Activated naive CD8-positive, alpha-beta T cell (primary cell): ENCODE measurements around the gene WDR4.
"Not testable (repeated sequence)": the region's sequence is repeated elsewhere in the genome, so short reads cannot be mapped to it uniquely, and the experiment has no call there.

ENCODE experiments used
- H3K27ac Mint-ChIP-seq: one replicate; pipeline ENCODE4 v1.8.0; 2021; ENCODE audit warnings: mixed read lengths
- H3K27me3 Mint-ChIP-seq: one replicate; pipeline ENCODE4 v1.8.0; 2021; ENCODE audit warnings: mixed read lengths
- H3K36me3 Mint-ChIP-seq: one replicate; pipeline ENCODE4 v1.8.0; 2021; ENCODE audit warnings: mixed read lengths
- H3K4me1 Mint-ChIP-seq: one replicate; pipeline ENCODE4 v1.8.0; 2021; ENCODE audit warnings: low read depth, mixed read lengths
- H3K4me3 Mint-ChIP-seq: one replicate; pipeline ENCODE4 v1.8.0; 2021; ENCODE audit warnings: mild to moderate bottlenecking, mixed read lengths
- H3K9me3 Mint-ChIP-seq: one replicate; pipeline ENCODE4 v1.8.0; 2021; ENCODE audit warnings: low read depth, mixed read lengths

The WDR4 gene

DNA sequence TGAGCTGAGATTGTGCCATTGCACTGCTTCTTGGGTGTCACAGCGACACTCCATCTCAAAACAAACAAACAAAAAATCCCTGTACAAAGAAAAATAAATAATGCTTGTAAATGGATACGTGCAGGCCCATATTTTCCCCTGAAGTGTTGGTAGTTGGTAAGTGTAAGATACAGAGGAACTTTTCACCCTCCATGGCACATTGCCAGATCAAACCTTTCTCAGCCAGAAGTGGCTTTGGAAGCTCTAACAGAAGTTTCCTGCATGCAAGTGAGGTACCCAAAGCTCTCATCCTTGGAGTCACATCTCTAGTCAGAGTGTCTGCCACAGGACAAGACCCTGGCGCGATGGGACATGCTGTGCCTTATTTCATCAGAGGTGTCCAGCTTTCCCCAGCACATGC is 21.1 kb upstream of the WDR4 start:
- no peaks in the 10 kb centered on the region for H3K36me3 Mint-ChIP-seq
- no peaks in the 10 kb centered on the region for H3K9me3 Mint-ChIP-seq
- H3K27ac Mint-ChIP-seq: no peak overlapping the region
- no peak overlapping the region for H3K4me3 Mint-ChIP-seq
- peaks cover 30% of the 10 kb centered on the region for H3K4me1 Mint-ChIP-seq
- no peaks in the 10 kb centered on the region for H3K27me3 Mint-ChIP-seq

DNA sequence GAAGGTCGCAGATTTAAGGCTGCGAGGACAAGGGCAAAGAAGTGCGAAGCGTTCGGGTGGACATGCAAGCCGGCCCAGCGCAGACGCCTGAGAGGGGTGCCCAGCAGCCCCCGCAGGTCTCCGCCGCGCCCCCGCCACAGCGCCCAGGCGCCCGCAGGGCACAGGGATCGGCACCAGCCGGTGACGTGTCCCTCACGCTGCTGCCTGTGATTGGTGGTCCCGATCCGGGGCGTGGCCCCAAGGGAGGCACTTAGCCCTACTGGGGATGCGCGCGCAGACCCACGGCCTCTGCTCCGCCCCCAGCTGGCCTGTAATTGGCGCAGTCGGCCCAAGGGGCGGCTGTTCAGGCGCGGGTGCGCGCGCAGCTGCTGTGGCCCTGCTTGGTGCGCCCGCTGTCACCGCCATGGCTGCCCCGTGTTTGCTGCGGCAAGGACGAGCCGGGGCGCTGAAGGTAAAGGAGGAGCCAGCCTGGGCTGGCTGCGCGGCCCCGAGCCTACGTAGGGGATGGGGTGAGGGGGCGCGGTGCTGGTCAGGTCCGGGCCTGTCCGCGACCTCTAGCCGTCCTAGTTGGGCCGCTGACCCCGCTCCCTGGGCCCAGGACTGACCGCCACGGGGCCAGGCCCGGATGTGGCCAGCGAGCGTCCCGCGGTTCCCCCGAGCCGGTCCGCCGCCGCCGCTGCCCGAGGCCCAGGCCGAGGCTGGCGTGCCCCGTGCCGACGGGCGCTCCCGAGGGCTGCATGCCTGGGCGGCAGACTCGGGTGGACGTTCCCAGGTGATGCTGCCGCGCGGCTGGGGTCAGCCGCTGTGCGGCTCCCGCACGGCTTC is 13.8 kb upstream of the WDR4 start, which contains the start of gene NDUFV3:
TSS of gene NDUFV3 (plus strand) at position 379 of the 825 bp plus-strand sequence. CDS start at position 404, 25 bp downstream.
- Mint-ChIP-seq H3K9me3 (no peaks in the 10 kb centered on the region), H3K4me3 (peak within 1 kb of the TSS; percentile 90), H3K27me3 (no peaks in the 10 kb centered on the region), H3K4me1 (peaks cover 21% of the 10 kb centered on the region), H3K36me3 (no peaks in the 10 kb centered on the region), H3K27ac (peak within 1 kb of the TSS; percentile 97)

DNA sequence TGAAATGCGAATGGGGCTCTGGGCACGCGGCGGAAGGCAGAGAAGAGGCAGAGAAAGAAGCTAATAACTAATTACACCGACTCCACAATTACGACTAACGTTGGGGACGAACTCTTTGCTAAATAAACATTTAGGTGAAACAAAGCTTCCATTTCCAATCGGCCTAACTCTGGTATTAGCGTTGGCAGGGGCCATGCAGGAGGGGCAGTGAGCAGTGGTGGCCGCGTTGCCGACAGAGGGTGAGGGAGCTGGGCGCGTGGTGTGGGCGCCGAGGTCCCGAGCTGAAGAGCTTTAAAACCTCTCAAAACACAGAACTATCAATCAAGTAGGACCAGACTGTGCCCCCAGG is 13.2 kb upstream of the WDR4 start:
- Mint-ChIP-seq H3K4me3 (peak overlapping the region; percentile 90), H3K27me3 (no peaks in the 10 kb centered on the region), H3K4me1 (peaks cover 16% of the 10 kb centered on the region), H3K36me3 (no peaks in the 10 kb centered on the region), H3K27ac (peak overlapping the region; percentile 97), H3K9me3 (no peaks in the 10 kb centered on the region)

DNA sequence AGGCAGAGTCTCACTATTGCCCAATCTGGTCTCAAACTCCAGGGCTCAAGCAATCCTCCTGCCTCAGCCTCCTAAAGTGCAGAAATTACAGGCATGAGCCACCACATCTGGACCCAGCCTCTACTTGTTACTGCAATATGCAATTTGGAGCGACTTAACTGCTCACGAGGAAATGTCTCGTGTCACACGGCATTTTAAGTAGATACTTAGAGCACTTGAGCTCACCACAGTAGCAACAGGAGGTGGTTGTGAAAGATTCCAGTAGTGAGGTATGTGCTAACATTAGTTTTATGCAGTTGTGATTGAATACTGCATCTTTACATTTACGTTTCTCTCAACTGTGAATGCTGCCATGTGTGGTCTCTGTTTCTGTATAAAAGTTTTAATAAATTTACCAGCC is 8.0 kb upstream of the WDR4 start:
- no peaks in the 10 kb centered on the region for H3K36me3 Mint-ChIP-seq
- no peak overlapping the region for H3K27ac Mint-ChIP-seq
- no peaks in the 10 kb centered on the region for H3K9me3 Mint-ChIP-seq
- peaks cover 2% of the 10 kb centered on the region for H3K4me1 Mint-ChIP-seq
- H3K4me3 Mint-ChIP-seq: no peak overlapping the region
- no peaks in the 10 kb centered on the region for H3K27me3 Mint-ChIP-seq

DNA sequence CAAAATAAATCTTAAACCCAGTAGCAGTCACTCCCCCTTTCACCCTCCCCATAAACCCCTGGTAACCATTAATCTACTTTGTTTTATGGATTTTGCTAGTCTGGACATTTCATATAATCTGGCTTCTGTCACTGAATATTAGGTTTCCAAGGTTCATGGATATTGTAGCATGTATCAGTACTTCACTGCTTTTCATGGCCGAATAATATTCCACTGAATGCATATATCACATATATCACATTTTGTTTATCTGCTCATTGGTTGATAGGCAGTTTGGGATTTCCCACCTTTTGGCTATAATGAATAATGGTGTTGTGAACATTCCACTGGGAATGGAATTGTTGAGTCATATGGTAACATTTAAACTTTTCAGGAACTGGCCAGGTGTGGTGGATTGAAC is 4.6 kb upstream of the WDR4 start:
- H3K36me3 Mint-ChIP-seq: no peaks in the 10 kb centered on the region
- no peaks in the 10 kb centered on the region for H3K9me3 Mint-ChIP-seq
- H3K4me1 Mint-ChIP-seq: peaks cover 18% of the 10 kb centered on the region
- H3K27me3 Mint-ChIP-seq: no peaks in the 10 kb centered on the region
- H3K4me3 Mint-ChIP-seq: no peak overlapping the region
- H3K27ac Mint-ChIP-seq: no peak overlapping the region

DNA sequence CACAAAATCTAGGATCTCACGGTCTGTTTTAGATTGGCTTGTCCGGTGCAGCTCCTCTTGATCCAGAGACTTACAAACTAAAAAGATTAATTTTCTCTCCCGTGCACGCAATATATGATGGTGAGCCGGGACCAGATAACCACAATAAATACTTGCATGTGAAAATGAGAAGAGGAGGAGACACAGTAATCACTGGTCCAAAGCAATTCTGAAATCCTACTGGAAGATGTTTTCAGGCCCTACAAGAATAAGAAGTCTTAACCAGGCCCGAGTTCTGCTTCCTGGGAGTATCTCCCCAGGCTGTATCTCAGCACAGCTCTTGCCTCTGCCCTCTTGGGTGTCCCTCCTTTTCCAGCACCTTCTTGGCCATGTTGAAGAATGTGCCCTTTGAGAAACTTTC is 1.0 kb upstream of the WDR4 start:
- Mint-ChIP-seq H3K4me1 (peaks cover 31% of the 10 kb centered on the region), H3K27me3 (no peaks in the 10 kb centered on the region), H3K4me3 (peak overlapping the region; percentile 97), H3K27ac (peak overlapping the region; percentile 96), H3K36me3 (peaks cover 7% of the 10 kb centered on the region), H3K9me3 (no peaks in the 10 kb centered on the region)

DNA sequence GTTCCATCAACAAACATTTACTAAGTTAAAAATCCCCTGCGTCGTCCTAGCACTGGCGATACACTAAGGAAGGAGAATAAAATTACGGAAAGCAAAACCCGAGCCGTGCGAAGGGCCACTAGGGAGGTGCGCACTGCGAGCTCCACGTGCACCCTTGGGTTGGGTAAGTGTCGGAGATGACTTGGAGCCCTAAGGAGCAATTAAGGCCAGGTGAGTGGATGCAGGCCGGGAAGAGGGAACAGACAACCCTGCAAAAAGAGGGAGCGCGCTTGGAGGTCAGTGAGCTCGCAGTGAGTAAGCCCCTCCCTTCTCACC is 704 bp downstream of the WDR4 start:
- Mint-ChIP-seq H3K27ac (peak overlapping the region; percentile 96), H3K4me1 (peaks cover 34% of the 10 kb centered on the region), H3K27me3 (no peaks in the 10 kb centered on the region), H3K9me3 (no peaks in the 10 kb centered on the region), H3K36me3 (peaks cover 7% of the 10 kb centered on the region), H3K4me3 (peak overlapping the region; percentile 97)

DNA sequence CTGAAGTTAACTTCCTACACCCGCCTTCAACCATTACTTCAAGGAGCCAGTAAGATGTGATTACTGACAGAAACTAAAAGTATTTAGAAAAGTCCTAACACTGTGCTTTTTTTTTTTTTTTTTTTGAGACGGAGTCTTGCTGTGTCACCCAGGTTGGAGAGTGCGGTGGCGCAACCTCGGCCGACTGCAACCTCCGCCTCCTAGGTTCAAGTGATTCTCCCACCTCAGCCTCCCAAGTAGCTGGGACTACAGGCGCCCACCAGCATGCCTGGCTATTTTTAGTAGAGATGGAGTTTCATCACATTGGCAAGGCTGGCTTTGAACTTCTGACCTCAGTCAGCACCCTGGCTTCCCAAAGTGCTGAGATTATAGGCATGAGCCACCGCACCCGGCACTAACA is 3.5 kb downstream of the WDR4 start:
- not testable (repeated sequence) for H3K27me3 Mint-ChIP-seq, H3K9me3 Mint-ChIP-seq, H3K36me3 Mint-ChIP-seq, H3K27ac Mint-ChIP-seq, H3K4me3 Mint-ChIP-seq
- peaks cover 37% of the 10 kb centered on the region for H3K4me1 Mint-ChIP-seq

DNA sequence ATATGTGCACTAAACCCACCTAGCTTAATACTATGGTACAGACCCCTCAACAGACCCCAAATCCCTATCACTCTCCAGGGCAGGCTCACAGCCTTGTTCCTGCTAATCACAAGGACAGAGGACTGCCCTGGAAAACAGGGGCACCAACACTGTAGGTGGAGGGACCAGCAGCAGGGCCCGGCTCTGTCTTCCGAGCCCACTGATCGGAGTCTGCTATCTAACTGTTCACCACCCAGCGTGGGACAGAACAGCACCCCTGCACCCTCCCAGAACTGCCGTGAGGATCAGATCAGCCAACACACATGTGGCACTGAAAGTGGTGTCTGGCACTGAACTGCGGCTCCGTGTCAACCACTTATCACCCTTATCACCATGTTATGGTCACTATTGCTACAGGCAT is 6.2 kb downstream of the WDR4 start:
- no peaks in the 10 kb centered on the region for H3K27me3 Mint-ChIP-seq
- peaks cover 23% of the 10 kb centered on the region for H3K4me1 Mint-ChIP-seq
- no peak overlapping the region for H3K27ac Mint-ChIP-seq
- no peak overlapping the region for H3K4me3 Mint-ChIP-seq
- peaks cover 2% of the 10 kb centered on the region for H3K36me3 Mint-ChIP-seq
- no peaks in the 10 kb centered on the region for H3K9me3 Mint-ChIP-seq

DNA sequence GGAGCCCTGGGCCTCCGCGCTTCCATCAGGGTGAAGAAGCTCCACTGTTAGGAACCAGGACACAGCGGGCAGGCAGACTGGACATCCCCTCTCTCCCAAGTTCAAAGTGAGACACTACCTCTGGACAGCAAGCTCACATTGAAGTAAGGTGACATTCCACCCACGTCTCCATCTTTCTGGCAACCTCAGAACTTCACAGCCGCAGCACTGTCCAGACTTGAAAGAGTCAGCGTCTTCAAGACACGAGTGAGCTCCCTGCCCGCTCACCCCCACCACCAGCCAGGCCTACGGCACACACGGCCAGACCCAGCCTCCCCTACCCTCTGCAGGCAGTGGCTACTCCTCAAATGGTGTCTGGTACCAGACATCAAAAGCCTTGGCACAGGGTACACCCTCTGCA is 11.1 kb downstream of the WDR4 start:
- H3K4me3 Mint-ChIP-seq: no peak overlapping the region
- no peaks in the 10 kb centered on the region for H3K9me3 Mint-ChIP-seq
- H3K36me3 Mint-ChIP-seq: no peaks in the 10 kb centered on the region
- H3K27ac Mint-ChIP-seq: no peak overlapping the region
- peaks cover 25% of the 10 kb centered on the region for H3K4me1 Mint-ChIP-seq
- H3K27me3 Mint-ChIP-seq: no peaks in the 10 kb centered on the region

DNA sequence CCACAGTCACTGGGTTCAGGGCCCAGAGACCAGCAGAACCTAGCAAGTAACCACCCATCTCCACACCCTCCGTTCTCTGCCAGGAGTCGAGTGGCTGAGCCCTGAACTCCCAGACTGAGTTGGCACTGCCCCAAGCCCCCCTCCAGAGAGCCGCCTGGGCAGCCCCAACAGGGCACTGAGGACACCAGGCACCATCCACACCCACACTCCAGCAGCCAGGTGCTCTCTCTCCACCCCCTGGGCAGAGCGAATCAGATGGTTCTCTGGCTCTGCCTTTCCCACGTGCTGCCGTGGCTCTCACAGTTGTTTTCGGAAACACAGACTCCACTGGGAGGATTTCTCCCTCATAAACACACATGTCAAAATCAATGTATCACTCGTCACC is 13.6 kb downstream of the WDR4 start:
- Mint-ChIP-seq H3K27me3 (no peaks in the 10 kb centered on the region), H3K4me1 (peaks cover 22% of the 10 kb centered on the region), H3K36me3 (no peaks in the 10 kb centered on the region), H3K9me3 (no peaks in the 10 kb centered on the region), H3K27ac (no peak overlapping the region), H3K4me3 (no peak overlapping the region)

DNA sequence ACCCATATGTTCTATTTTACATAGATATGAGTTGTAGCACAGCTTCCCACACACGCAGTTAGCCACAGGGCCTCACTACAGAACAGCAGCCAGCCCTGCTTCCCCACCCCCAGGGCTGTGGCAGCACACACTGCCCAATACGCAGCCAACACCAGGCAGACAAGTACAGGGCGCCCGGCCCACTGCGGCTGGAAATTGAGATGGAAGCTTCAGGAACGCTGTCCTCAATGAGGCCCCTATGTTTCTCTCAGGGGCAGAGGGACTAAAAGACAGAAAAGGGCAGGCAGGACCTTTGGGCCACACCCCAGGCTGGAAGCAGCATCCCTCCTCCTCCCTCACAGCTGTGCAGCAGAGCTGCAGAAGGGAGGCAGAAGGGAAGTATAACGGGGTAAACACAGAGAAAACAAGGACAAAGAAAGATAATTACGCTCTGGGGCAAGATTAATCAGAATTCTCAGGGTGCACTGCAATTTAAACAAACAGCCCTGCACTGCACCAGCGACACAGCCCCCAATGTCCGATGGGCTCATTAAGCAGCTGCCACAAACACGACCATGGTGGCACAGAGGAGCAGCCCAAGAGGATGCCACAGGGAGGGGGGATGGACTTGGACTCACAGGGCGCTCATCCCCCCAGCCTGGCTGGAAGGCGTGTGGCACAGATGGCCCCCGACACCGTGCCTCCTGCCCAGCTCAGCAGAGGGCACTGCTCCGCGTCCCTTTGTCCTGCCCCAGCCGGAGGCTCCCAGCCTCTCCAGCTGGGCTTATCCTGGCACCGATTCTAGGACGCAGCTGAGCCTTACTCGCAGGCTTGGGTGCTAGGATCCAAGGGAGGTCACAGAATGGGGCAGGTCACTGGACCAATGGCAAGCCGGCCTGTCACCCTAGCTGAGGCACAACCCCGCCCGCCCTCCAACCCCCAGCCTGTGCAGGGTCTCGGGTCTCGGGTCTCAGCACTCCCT is 14.2 kb downstream of the WDR4 start:
- H3K9me3 Mint-ChIP-seq: no peaks in the 10 kb centered on the region
- H3K27ac Mint-ChIP-seq: no peak overlapping the region
- no peaks in the 10 kb centered on the region for H3K27me3 Mint-ChIP-seq
- H3K4me3 Mint-ChIP-seq: no peak overlapping the region
- H3K4me1 Mint-ChIP-seq: peaks cover 22% of the 10 kb centered on the region
- H3K36me3 Mint-ChIP-seq: no peaks in the 10 kb centered on the region

DNA sequence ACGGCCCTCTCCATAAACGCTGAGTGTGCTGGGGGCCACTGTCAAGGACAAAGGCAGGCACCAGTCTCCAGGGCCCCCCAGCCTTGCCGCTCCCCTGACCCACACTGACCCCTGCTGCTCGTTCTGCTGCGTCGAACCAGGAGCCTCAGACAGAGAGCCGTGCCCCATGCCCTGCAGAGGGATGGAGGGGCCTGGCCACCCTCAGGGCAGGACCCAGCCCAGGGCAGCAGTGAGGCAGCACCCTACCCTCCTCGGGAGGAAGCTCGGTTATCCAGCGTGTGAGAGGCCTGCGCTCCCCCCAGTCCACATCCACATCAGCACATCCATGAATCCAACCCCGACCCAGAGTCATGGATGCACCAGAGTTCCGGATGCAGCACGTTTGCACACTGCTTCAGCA is 15.1 kb downstream of the WDR4 start:
- H3K36me3 Mint-ChIP-seq: no peaks in the 10 kb centered on the region
- H3K27ac Mint-ChIP-seq: no peak overlapping the region

DNA sequence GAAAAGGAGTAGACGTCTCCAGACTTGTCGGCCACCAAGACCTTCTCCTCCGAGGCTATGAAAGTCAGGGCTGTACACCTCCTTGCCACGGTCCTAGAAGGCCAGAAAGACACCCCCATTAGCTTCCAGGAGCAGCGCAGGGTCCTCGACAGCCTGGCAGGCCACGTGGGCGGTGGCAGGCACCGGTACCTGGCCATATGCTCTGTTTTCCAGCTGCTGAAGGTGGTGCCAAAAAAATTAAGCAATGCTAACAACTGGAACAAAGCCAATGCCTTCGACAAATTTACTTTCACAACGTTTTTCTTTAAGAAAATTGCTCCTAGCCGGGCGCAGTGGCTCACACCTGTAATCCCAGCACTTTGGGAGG is 15.9 kb downstream of the WDR4 start:
- peaks cover 20% of the 10 kb centered on the region for H3K4me1 Mint-ChIP-seq
- H3K36me3 Mint-ChIP-seq: peaks cover 2% of the 10 kb centered on the region
- no peaks in the 10 kb centered on the region for H3K9me3 Mint-ChIP-seq
- no peak overlapping the region for H3K4me3 Mint-ChIP-seq
- H3K27me3 Mint-ChIP-seq: no peaks in the 10 kb centered on the region
- no peak overlapping the region for H3K27ac Mint-ChIP-seq

More for the DNA sequence above, 15.1 kb downstream of the WDR4 start:
- Mint-ChIP-seq H3K9me3 (no peaks in the 10 kb centered on the region), H3K4me1 (peaks cover 21% of the 10 kb centered on the region), H3K27me3 (no peaks in the 10 kb centered on the region), H3K4me3 (no peak overlapping the region)

DNA sequence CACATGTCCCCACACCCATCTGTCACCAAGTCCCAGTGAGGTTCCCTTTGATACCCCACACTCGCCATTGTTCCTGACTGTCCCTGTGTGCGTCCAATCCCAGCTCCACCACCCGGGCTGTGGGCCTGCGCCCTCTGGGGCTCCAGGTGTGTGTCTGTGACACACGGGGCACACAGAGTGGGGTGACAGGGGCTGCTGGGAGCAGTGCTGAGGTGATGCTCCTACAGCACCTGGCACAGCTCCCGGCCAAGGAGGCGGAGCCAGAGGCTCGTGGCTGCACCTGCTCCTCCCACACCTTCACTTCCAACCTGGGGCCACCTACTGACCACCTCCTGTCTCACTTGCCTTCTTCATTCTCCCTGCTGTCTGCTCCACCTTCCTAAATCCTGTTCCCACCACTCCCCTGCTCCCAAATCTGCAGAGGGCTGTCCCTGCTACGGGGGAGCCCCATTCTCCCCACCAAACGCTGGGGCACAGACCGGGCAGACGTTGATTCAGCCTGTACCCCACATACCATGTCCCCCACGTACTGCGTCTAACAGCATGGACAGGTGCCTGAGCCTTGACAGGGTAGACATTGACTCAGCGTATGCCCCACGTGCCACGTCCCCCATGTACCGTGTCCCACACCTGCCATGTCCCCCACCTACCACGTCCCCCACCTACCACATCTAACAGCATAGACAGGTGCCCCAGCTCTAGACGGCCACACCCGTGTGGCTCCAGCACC is 16.4 kb downstream of the WDR4 start:
- Mint-ChIP-seq H3K36me3 (peaks cover 2% of the 10 kb centered on the region), H3K4me3 (no peak overlapping the region), H3K27me3 (no peaks in the 10 kb centered on the region), H3K9me3 (no peaks in the 10 kb centered on the region), H3K27ac (no peak overlapping the region), H3K4me1 (peaks cover 17% of the 10 kb centered on the region)
